Measurements from ENCODE around the gene IRGC.
A peak's percentile ranks its signal among the peaks of the same experiment; 100 is the strongest.
"Not testable (repeated sequence)": the region's sequence is repeated elsewhere in the genome, so short reads cannot be mapped to it uniquely, and the experiment has no call there.

The IRGC gene

DNA sequence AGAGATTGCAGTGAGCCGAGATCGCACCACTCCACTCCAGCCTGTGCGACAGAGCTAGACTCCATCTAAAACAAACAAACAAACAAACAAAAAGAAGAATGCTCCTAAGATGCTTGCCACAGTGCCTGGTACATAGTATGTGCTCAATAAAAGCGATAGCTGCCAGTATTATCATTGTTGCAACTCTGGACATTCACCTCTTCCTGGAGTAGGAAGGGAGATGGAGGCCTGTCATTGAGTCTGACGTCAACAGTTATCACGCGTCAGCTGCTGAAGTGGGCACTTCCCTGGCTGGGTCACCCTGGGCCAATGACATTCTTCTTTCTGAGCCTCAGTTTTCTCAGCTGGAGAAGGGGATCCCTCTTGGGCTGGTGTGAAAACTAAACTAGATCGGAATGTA lies 41.7 kb upstream of the IRGC start:
- TF ChIP-seq, protein P1, sequence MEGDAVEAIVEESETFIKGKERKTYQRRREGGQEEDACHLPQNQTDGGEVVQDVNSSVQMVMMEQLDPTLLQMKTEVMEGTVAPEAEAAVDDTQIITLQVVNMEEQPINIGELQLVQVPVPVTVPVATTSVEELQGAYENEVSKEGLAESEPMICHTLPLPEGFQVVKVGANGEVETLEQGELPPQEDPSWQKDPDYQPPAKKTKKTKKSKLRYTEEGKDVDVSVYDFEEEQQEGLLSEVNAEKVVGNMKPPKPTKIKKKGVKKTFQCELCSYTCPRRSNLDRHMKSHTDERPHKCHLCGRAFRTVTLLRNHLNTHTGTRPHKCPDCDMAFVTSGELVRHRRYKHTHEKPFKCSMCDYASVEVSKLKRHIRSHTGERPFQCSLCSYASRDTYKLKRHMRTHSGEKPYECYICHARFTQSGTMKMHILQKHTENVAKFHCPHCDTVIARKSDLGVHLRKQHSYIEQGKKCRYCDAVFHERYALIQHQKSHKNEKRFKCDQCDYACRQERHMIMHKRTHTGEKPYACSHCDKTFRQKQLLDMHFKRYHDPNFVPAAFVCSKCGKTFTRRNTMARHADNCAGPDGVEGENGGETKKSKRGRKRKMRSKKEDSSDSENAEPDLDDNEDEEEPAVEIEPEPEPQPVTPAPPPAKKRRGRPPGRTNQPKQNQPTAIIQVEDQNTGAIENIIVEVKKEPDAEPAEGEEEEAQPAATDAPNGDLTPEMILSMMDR (conservative IDR thresholded peaks at IDR 0.05; ENCODE audit: low read depth, low read length) = no peak
- no peak overlapping the region for H3K4me3 ChIP-seq (ENCODE audit: low read depth, low read length)
- DNase-seq (ENCODE audit: low read depth) = no peak

DNA sequence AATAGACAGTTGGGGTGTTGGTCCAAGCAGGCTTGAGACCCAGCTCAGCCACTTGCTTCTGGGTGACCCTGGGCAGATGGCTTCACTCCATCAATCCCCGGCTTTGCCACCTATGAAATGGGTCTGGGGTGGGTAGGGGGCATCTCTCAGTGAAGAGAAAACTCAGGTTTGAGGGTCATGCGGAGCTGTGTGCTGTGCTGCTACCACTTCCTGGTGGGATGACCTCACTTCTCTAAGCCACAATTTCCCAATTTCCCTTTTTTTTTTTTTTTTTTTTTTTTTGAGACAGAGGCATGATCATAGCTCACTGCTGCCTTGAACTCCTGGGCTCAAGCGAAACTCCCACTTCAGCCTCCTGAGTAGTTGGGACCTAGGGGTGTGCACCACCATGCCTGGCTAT lies 41.3 kb upstream of the IRGC start:
- DNase-seq (ENCODE audit: low read depth) = peak; percentile 54
- TF ChIP-seq, protein P1 (conservative IDR thresholded peaks at IDR 0.05; ENCODE audit: low read depth, low read length) = no peak
- H3K4me3 ChIP-seq (ENCODE audit: low read depth, low read length) = no peak overlapping the region

DNA sequence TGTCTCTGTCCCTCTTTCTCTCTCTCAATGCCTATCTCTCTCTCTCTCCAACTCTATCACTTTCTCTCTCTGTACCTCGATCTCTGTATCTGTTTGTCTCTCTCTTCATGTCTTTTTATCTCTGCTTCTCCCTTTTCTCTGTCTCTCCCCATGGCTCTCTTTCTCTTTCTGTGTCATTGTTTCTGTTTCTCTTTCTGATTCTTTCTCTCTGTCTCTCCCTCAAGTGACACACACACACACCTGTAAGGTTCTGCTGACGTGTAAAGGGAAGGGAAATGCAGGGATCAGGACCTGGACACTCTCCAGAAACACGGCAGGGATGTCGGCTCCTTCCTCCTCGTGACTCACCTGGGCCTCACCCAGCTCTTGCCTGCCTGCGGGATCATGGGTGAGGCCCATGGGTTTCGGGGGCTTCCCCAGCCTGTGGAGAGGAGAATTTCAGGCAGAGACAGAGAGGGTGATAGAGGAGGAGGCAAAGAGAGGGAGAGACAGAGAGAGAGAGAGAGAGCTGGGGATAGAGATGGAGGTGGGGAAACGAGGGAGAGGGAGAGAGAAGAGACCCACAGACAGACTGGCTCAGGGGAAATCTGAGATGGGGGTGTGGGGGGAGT lies 40.5 kb upstream of the IRGC start:
- no peak overlapping the region for H3K4me3 ChIP-seq (ENCODE audit: low read depth, low read length)
- TF ChIP-seq, protein P1 (conservative IDR thresholded peaks at IDR 0.05; ENCODE audit: low read depth, low read length) = no peak
- peak; percentile 53 for DNase-seq (ENCODE audit: low read depth)

DNA sequence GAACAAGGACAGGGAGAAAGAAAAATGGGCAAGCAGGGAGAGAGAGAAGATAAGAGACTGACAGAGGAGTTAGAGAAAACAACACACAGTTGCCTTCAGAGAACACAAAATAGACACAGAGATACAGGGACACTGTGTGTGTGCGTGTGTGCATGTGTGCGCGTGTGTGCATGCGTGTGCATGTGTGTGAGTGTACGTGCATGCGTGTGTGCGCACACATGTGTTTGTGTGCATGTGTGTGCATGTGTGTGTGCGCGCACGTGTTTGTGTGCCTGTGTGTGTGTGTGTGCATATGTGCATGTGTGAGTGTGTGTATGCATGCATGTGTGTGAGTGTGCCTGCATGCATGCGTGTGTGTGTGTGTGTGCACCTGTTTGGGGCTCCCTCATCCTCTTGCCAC lies 40.0 kb upstream of the IRGC start:
- TF ChIP-seq, protein P1 (conservative IDR thresholded peaks at IDR 0.05; ENCODE audit: low read depth, low read length) = no peak
- H3K4me3 ChIP-seq (ENCODE audit: low read depth, low read length) = no peak overlapping the region
- no peak for DNase-seq (ENCODE audit: low read depth)

DNA sequence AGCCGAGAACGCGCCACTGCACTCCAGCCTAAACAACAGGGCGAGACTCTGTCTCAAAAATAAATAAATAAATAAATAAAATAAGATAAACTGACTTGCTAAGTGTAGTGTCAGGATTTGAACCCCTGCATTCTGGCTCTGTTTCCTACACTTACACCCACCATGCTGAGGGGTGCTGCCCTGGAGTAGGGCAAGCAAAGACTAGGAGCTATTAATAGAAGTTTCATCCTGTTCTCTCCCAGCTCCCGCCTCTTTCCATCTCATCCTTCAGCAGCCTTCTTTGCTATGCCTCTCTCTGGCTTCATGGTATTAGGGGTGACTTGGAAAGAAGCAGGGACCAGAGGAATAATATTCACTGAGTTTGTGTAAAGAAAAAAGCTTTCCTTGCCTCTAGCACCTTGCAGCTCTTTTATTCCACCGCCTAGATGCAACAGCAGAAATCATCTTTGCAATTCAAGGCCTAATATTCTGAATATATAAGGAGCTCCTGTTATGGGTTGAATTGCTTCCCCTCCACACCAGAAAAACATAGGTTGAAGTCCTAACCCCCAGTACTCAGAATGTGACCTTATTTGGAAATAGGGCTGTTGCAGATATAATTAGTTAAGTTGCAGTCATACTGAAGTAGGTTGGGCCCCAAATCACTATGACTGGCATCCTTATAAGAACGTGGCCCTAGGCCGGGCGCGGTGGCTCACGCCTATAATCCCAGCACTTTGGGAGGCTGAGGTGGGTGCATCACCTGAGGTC lies 37.2 kb upstream of the IRGC start:
- H3K4me3 ChIP-seq (ENCODE audit: low read depth, low read length) = no peak overlapping the region
- no peak for DNase-seq (ENCODE audit: low read depth)

DNA sequence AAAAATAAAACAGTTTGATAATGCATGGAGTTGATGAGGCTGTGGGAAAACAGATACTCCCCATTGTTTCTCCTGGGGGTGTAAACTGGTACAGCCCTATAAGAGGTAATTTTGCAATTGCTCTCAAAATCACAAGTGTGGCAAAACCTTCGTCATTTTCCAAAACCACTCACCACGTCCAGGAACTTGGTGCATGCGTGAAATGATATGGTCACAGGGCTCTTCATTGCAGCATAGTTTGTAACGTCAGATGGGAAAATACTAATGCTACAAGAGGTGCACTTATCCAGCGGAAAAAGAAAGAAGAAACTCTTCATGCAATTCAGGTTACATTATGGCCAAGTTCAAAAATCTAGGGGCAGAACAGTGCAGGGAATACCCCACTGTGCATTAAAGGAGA lies 34.1 kb upstream of the IRGC start:
- TF ChIP-seq, protein P1 (conservative IDR thresholded peaks at IDR 0.05; ENCODE audit: low read depth, low read length) = no peak
- DNase-seq (ENCODE audit: low read depth) = no peak
- H3K4me3 ChIP-seq (ENCODE audit: low read depth, low read length) = no peak overlapping the region

More for the DNA sequence above, 37.2 kb upstream of the IRGC start:
- TF ChIP-seq, protein P1 (conservative IDR thresholded peaks at IDR 0.05; ENCODE audit: low read depth, low read length) = no peak

DNA sequence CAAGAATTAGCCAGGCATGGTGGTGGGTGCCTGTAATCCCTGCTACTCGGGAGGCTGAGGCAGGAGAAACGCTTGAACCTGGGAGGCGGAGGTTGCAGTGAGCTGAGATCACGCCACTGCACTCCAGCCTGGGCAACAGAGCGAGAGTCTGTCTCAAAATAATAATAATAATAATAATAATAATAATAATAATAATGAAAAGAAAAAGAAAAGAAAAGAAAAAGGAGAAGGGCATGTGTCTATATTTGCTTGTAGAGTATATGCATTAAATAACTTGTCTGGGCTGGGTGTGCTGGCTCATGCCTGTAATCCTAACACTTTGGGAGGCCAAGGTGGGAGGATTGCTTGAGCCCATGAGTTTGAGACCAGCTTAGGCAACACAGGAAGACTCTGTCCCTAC lies 33.6 kb upstream of the IRGC start:
- not testable (repeated sequence) for H3K4me3 ChIP-seq (ENCODE audit: low read depth, low read length); DNase-seq (ENCODE audit: low read depth)

Data from choroid plexus epithelial cell (primary cell).